ENCODE results near the gene HDAC1. TPM values are rescaled to one million over a fixed set of nuclear protein-coding genes. Genes with fewer than 3 reads are reported as not detected.

Gene HDAC1
- total and polyA plus RNA-seq, 2 of the 13 experiments (the other 11 are each of a cell fraction or from before 2014, with no cell fraction given), result 93.5 to 189 TPM

DNA sequence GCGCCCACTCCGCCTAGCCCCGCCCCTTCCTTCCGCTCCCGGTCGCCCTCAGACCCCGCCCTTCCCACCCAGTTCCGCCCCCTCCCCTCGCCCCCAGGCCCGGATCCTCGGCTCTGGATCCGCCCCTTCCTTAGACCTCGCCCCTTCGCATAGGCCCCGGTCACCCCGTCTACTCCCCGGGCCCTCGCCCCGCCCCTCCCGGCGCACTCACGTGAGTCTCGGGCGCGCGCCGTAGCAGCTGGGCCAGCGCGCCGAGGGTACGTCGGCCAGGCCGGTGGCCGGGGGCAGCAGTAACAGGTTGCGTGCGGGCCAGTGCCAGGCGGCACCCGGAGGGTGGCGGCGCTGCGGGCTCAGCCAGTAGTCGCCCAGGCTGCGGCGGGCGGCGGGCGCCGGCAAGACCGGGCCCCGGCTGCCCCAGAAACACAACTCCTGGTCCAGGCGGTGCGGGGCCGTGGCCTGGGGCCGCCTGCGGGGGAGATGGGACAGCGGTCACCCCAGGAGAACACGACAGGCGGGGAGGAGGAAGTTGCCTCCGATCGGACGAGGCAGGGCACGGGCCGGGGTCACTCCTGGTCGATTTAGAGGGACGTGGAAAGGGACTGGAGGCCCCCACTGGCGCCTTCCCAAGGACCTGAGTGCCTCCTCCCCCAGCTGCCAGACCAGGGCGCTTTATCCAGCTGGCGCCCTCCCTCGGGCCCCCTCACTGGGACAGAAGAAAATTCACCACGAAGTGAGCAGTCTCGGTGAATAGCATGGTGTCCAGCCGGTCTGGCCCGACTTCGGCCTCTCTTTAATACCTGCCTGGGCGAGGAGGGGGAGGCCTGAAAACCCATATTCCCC, 59.7 kb downstream of the HDAC1 start (continued):
- no peak for TF ChIP-seq RERE (CRISPR knock-in tag; IDR thresholded peaks at IDR 0.05; ENCODE audit: low read depth)
- no peak for TF ChIP-seq ZMYM3 (CRISPR knock-in tag; IDR thresholded peaks at IDR 0.05)
- no peak for TF ChIP-seq PBX3 (CRISPR knock-in tag; IDR thresholded peaks at IDR 0.05; ENCODE audit: borderline replicate concordance)
- no peak for TF ChIP-seq NPAS2 (CRISPR knock-in tag; IDR thresholded peaks at IDR 0.05; ENCODE audit: borderline replicate concordance)
- TF ChIP-seq ZNF607 (CRISPR knock-in tag; IDR thresholded peaks at IDR 0.05; ENCODE audit: borderline replicate concordance), result peak; percentile 27; the same call in 1 of the 2 replicates
- peak; percentile 69 for TF ChIP-seq YEATS4 (CRISPR knock-in tag; IDR thresholded peaks at IDR 0.05; ENCODE audit: borderline replicate concordance)
- no peak for TF ChIP-seq ZNF615 (CRISPR knock-in tag; IDR thresholded peaks at IDR 0.05; ENCODE audit: borderline replicate concordance)
- 0 out of 2 replicates have a peak, but pooled peaks have one; percentile 19 for TF ChIP-seq ZNF34 (CRISPR knock-in tag; IDR thresholded peaks at IDR 0.05; ENCODE audit: borderline replicate concordance)
- TF ChIP-seq ZNF740 (CRISPR knock-in tag; IDR thresholded peaks at IDR 0.05), result no peak
- no peak; the same call in 1 of the 2 replicates for TF ChIP-seq ZNF446 (CRISPR knock-in tag; IDR thresholded peaks at IDR 0.05)
- peak; percentile 27; the same call in 1 of the 2 replicates for TF ChIP-seq CCDC6 (CRISPR knock-in tag; IDR thresholded peaks at IDR 0.05)
- TF ChIP-seq, protein P1, sequence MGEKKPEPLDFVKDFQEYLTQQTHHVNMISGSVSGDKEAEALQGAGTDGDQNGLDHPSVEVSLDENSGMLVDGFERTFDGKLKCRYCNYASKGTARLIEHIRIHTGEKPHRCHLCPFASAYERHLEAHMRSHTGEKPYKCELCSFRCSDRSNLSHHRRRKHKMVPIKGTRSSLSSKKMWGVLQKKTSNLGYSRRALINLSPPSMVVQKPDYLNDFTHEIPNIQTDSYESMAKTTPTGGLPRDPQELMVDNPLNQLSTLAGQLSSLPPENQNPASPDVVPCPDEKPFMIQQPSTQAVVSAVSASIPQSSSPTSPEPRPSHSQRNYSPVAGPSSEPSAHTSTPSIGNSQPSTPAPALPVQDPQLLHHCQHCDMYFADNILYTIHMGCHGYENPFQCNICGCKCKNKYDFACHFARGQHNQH (CRISPR knock-in tag; IDR thresholded peaks at IDR 0.05), result no peak; the same call in 1 of the 2 replicates
- peak; percentile 17; the same call in 1 of the 2 replicates for TF ChIP-seq NR2C2 (CRISPR knock-in tag; IDR thresholded peaks at IDR 0.05; ENCODE audit: borderline replicate concordance)
- peak; percentile 23 for TF ChIP-seq ZNF891 (CRISPR knock-in tag; IDR thresholded peaks at IDR 0.05)
- TF ChIP-seq GATAD1 (CRISPR knock-in tag; IDR thresholded peaks at IDR 0.05), result no peak
- peak; percentile 39 for TF ChIP-seq CTCF (CRISPR knock-in tag; IDR thresholded peaks at IDR 0.05)
- peak; percentile 52; the same call in 1 of the 2 replicates for TF ChIP-seq MED1 (CRISPR knock-in tag; IDR thresholded peaks at IDR 0.05)

Measured in HepG2 (cell line).